ENCODE measurements around the gene BPIFB2.

Gene BPIFB2

DNA sequence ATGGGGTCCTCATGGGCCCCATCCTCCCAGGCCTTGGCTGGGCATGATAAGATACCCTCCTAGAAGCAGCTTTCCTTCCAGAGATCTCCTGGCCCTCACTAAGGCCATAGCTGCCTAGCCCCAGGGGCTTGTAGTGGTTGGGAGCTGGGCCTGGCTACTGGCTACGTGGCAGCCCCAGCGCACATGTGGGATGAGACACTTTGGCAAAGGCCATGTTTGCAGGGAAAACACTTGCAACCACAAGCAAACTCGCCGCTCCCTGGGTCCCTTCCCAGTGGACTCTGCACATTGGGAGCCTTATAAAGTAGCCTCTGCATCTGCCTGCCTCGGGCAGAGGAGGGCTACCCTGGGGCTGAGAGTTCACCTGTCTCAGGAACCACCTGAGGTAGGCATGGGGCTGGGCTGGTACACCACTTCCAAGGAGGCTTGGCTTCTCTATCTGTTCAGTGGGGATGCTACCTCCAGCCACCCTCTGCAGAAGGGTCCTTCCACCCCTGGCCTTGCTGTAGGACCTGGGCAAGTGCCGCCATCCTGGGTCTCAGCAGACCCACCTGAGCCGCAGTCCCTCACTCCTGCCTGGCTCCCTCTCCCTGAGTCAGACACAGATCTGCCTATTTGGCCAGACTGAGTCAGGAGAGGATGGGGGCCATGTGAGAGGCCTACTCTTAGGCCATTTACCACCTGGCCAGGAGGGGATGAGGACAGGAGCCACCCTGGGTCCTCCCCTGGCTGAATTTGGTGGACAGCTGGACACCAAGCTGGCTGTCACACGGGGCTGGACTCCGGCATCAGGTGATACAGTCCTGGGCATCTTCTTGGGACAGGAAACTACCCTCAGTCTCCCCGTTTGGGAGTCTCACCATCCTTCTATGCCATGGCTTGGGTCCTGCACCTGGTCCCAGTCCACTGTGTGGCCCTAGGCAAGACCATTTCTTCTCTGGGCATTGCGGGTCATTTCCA, at the start of gene BPIFB2:
Gene BPIFB2 (plus strand): TSS at position 329 of the 960 bp plus-strand sequence. CDS start 871 bp downstream, outside the sequence.
- no peak for DNase-seq

DNA sequence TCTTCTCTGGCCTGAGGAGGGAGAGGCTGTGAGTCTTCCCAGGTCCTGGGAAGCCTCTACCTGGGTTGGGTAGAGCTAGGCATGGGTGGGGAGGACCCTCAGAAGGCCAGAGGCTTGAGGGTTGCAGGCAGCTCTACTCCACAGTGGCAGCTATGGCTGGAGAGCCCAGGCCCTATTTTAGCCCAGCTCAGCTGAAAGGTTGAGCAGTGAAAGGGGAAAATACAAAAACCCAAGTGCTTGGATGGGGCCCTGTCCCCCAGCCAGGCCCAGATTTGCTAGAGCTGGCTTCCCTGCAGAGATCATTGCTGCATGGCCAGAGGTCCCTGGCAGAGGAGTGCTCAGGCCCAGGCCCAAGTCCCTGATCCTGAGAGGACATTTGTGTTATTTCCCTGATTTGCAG, 48.9 kb upstream of the BPIFB2 start:
- no peak for DNase-seq

DNA sequence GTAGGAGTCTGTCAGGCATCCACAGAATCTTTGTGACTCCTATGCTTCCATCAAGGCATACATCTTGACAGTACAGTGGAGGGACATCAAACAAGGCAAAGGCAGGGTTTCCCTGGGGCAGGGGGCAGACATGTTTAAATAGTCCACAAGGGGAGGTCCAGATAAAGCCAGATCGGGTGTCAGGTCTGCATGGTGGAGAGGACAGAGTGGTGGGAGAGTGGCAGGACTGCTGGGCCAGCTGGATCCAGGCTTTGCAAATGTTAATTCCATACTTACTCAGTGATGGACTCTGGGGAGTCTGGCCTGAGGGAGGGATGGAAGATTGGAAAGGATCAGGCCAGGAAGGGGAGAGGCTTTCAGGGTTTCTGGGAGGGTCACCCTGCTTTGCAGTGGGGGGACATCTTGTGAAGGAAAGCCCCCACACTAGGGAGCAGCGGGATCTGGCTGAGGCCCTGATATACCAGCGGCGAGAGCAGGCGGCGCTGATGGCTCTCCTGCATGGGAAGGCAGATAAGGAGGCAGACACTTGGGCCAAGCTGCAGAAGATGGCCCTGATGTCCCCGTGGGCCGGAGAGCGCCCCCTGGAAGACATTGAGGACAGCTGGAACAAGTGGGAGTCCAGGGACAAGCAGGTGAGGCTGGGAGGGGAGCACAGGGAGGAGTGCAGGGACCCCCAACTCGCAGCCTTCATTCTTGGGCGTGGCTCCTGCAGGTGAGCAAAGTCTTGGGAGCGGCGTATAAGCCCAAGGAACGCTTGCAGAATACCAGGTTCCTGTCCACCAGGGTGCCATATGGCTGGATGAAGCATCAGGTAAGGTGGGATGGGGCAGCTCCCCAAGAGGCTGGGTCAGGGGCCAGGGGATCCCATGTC, 47.9 kb upstream of the BPIFB2 start:
- no peak for DNase-seq

- DNase-seq: no peak
Measured at GRCh38 chr20:32960222-32960518, 47.3 kb upstream of the BPIFB2 start.

- DNase-seq: peak; percentile 13
Measured at GRCh38 chr20:32960849-32961731, 46.4 kb upstream of the BPIFB2 start.

DNA sequence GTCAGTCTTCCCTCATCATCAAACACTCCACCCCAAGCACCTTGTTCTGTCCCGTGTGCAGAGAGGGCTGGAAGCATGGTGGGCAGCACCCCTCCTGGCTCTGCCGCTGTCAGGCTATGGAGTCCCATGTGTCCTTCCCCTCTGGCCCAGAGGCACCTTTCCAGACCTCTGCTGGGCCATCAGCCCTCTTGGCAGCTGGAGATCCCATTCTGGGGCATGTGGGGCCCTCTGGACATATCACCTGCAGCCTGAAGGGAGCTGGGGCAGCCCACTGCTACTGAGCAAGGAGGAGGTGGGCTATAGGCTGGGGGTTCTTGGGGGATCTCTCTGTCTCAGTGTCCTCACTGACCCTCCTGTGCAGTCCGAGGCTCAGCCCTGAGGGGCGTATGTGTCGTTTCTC, 45.5 kb upstream of the BPIFB2 start:
- peak; percentile 4 for DNase-seq

- DNase-seq: peak; percentile 3
Measured at GRCh38 chr20:32962646-32963045, 44.9 kb upstream of the BPIFB2 start.

GRCh38 chr20:32963176-32963575, 44.3 kb upstream of the BPIFB2 start:
- peak; percentile 4 for DNase-seq

- DNase-seq: peak; percentile 1
Measured at GRCh38 chr20:32964575-32964974, 42.9 kb upstream of the BPIFB2 start.

DNA sequence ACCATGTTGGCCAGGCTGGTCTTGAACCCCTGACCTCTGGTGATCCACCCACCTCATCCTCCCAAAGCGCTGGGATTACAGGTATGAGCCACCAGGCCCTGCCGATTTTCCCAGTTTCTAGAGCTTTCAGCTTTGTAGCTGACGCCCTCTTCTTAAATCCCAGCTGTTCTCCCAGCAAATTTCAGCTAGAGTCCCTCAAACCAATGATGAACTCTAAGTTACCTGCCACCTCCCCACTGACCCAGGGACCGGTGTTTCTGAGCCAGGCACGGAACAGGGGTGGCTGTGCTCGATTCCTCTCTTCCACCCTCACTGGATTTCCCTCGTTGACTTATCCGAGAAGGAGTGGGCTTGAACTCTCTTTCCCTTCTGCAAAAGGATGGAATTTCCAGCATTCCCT, 42.4 kb upstream of the BPIFB2 start:
- peak; percentile 2 for DNase-seq

DNA sequence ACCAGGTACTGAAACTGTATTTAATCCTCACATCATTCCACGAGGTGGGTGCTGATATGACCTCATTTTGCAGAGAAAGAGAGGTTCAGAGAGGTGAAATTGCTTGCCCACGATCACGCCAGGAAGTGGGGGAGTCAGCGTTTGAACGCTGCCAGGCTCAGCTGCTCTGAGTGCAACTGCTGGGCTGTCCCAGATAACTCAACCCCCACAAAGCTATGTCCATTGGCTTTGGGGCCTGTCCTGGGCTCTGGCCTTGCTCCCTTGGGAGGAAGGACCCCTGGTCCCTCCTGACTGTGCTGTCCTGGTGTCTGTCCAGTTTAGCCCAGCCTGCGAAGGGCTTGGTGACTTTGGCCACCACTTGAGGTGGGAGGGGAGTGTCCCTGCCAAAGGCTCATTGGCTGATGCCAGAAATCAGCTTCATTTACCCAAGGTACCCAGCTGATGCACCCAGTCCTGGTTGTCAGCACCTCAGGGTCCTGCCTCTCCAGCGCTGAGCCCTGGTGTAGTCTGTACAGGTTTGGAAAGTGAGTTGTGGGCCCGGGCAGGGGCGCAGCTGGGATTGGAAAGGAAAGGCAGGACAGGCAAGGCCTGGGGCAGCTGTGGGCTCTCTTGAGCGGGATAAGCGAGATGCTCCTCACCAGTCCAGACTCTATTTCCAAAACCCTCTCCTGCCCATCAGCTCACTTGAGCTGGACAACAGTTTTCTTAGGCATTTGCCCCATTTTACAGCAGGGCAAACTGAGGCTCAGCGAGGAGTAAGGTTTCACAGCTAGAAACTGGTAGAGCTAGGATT, 41.7 kb upstream of the BPIFB2 start:
- DNase-seq: peak; percentile 5

GRCh38 chr20:32966382-32966781, 41.1 kb upstream of the BPIFB2 start:
- peak; percentile 1 for DNase-seq

DNA sequence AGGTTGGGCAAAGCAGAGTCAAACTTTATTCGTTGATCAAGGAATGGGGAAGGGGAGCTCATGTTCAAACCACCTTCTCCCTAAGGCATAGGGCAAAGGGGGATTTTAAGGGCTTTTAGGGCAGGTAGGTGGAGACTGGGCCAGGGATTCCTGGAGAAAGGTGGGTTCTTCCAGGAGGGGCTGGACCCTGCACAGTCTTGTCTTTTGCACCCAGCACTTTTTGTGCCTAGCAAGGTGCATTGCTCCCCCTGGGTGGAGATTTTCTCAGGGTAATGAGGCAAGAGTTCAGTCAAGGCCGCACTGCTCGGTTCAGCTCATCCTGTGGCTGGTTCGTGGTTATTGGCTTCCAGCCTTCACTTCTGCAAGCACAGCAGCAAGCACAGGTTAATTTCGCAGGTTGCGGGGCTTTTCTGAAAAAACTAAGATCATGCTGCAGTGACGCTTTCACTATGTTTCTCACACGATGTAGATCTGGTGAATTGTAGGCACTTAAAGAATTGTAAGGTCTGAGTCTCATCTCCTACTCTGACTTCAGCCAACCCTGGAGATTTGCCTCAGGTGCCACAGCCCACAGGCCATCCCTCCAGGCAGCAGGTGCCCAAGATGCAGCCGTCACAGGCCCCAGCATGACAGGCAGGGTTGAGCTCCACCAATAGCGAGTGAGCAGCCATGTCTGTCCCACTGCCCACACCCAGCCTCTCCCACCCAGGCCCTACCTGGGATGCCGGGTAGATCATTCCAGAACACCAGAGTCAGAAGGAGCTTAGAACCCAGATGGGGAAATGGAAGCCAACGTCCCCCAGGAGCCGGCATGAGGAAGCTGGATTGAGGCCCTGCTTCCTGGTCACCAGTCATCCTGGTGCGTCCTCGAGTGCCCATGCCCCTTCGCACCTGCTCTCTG, 40.4 kb upstream of the BPIFB2 start:
- DNase-seq: peak; percentile 12

GRCh38 chr20:32967961-32968457, 39.5 kb upstream of the BPIFB2 start:
- DNase-seq: peak; percentile 5

GRCh38 chr20:32968478-32969241, 38.8 kb upstream of the BPIFB2 start:
- DNase-seq: peak; percentile 13

GRCh38 chr20:32969356-32970114, 38.0 kb upstream of the BPIFB2 start:
- peak; percentile 5 for DNase-seq

DNA sequence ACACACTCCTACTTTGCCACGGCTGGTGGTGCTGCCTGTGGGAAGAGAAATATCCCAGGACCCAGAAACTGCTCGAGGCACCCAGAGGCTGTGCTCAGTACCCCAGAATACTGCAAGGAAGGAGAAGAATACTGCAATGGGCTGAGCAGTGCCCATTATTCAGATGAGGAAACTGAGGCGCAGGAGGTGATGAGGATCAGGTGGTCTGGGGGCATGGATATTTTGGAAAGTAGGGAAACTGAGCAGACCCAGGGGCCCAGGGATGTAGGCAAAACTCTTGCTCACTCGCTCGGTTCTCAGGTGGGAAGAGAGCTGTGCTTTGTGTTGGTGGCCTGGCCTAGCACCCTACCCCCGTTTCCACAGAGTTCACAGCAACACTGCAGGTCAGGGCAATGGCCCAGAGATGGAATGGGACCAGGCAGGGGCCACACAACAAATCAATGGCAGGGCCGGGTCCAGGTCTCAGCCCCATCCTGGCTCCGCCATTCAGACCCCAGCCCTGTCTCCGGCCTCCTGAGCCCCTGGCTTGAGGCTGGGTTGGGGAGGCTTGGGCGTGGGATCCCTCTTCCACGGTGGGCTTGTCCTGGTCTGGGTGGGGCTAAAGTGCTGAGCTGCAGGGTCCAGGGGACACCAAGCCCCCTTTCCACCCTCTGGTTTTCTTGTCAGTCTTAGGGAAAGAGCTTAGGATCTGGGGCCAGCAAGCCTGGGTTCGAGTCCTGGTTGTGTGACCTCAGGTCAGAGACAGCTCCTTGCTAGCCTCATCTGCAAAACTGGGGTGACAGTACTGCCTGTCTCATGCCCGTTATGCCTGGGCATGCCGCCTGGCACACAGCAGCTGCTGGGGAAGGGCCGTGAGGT, 37.2 kb upstream of the BPIFB2 start:
- DNase-seq: peak; percentile 7

- DNase-seq: peak; percentile 0
Measured at GRCh38 chr20:32970973-32971300, 36.6 kb upstream of the BPIFB2 start.

Data from femur (tissue), 1 donor.